HCT116 (cell line): Measurements from ENCODE around the gene NPC2. TPM values are rescaled to one million over a fixed set of nuclear protein-coding genes. Genes with fewer than 3 reads are reported as not detected.

Source experiments
- ATAC-seq: fragments of 200-7000 bp; cut with Tn5 transposase; 2 replicates; pipeline ENCODE4 v1.9.1; 2020; ENCODE audit warnings: mild to moderate bottlenecking, moderate library complexity
- BruUV-seq: library from RNA; stranded (reverse); fragments of 400-500 nt; replicated peaks from 2 replicates; lab custom pipeline; 2021; lab: Mats Ljungman, UMichigan
- CTCF ChIA-PET: fragments of 300-600 bp; sonication (Branson Sonifier 250); formaldehyde crosslinking; loops from one replicate; lab custom pipeline; 2021; ENCODE audit warnings: antibody characterized with exemption; lab: Charles Lee
- POLR2A ChIA-PET: fragments of 300-600, 350-600 bp; sonication (Branson Sonifier 250); formaldehyde crosslinking; loops from one replicate; lab custom pipeline; 2021; ENCODE audit warnings: antibody characterized with exemption; lab: Charles Lee
- RAD21 ChIA-PET, 2 experiments: fragments of 300-600 bp; sonication (Branson Sonifier 250); formaldehyde crosslinking; loops; one replicate each; lab custom pipeline; 2023; ENCODE audit warnings: low total read pairs in 2 of 2; ENCODE audit not compliant: uncharacterized antibody in 2 of 2, unreplicated experiment in 2 of 2, low non-redundant PET in 1 of 2; lab: Charles Lee
- DNase-seq: peaks from one replicate; pipeline ENCODE4 v3.0.0-alpha.2; 2010; ENCODE audit warnings: low read depth, low spot score
- H2AFZ ChIP-seq: fragments of 200-600 bp; shearing (Covaris generic), sonication (generic); 2 replicates; pipeline ENCODE4 v1.6.1; 2017; ENCODE audit warnings: low read depth, mixed run types, mixed read lengths, antibody characterized with exemption, low read length; ENCODE audit not compliant: poor library complexity, severe bottlenecking
- H3K27ac ChIP-seq: 2 replicates; pipeline ENCODE4 v1.5.1; 2012; ENCODE audit warnings: low read depth, low read length
- H3K27me3 ChIP-seq: fragments of 200-600 bp; sonication (generic); 2 replicates; pipeline ENCODE4 v1.6.1; 2016; ENCODE audit warnings: mixed run types, low read length, mixed read lengths; ENCODE audit not compliant: insufficient read depth
- H3K36me3 ChIP-seq, 2 experiments: fragments of 200-500 bp in 1 of 2; fragments of 200-600 bp in 1 of 2; sonication (Bioruptor generic) in 1 of 2; sonication (generic) in 1 of 2; 2 replicates each; pipeline versions ENCODE4 v1.5.1 to v1.6.1; 2014 to 2016; ENCODE audit warnings: low read length in 2 of 2, inconsistent platforms in 1 of 2, mixed read lengths in 1 of 2, mixed run types in 1 of 2; ENCODE audit not compliant: insufficient read depth in 2 of 2, control insufficient read depth in 1 of 2
- H3K4me1 ChIP-seq, 2 experiments: fragments of 200-600 bp in 1 of 2; sonication (generic) in 1 of 2; 2 replicates each; pipeline versions ENCODE4 v1.5.1 to v1.6.1; 2012 to 2017; ENCODE audit warnings: low read length in 2 of 2, inconsistent platforms in 1 of 2, mild to moderate bottlenecking in 1 of 2, mixed read lengths in 1 of 2, mixed run types in 1 of 2, moderate library complexity in 1 of 2; ENCODE audit not compliant: insufficient read depth in 2 of 2, control insufficient read depth in 1 of 2
- H3K4me2 ChIP-seq: fragments of 200-600 bp; sonication (generic); 2 replicates; pipeline ENCODE4 v1.6.1; 2017; ENCODE audit warnings: mixed run types, low read length, mixed read lengths
- H3K4me3 ChIP-seq, 2 experiments: fragments of 200-600 bp in 1 of 2; sonication (generic) in 1 of 2; replicated peaks in 1 of 2; 2 replicates each; pipeline ENCODE4 v1.5.1; 2011 to 2016; ENCODE audit warnings: low read length in 2 of 2, control low read depth in 1 of 2, low read depth in 1 of 2, mild to moderate bottlenecking in 1 of 2, mixed read lengths in 1 of 2, mixed run types in 1 of 2
- H3K79me2 ChIP-seq: fragments of 200-600 bp; sonication (generic); 2 replicates; pipeline ENCODE4 v1.6.1; 2017; ENCODE audit warnings: mild to moderate bottlenecking, mixed run types, low read length, moderate library complexity, mixed read lengths; ENCODE audit not compliant: insufficient read depth
- H3K9ac ChIP-seq: fragments of 200-600 bp; sonication (generic); 2 replicates; pipeline ENCODE4 v1.6.1; 2016; ENCODE audit warnings: low read length, mixed read lengths
- H3K9me2 ChIP-seq: fragments of 200-600 bp; sonication (generic), shearing (Covaris generic); 2 replicates; pipeline ENCODE4 v1.6.1; 2017; ENCODE audit warnings: mixed run types, mild to moderate bottlenecking, moderate library complexity; ENCODE audit not compliant: insufficient read depth
- H3K9me3 ChIP-seq, 2 experiments: fragments of 200-500 bp in 1 of 2; fragments of 200-600 bp in 1 of 2; sonication (Bioruptor generic) in 1 of 2; sonication (generic) in 1 of 2; 2 replicates each; pipeline ENCODE4 v1.6.1; 2014 to 2017; ENCODE audit warnings: low read length in 2 of 2, mixed read lengths in 2 of 2, inconsistent platforms in 1 of 2, low read depth in 1 of 2, mild to moderate bottlenecking in 1 of 2, mixed run types in 1 of 2, moderate library complexity in 1 of 2; ENCODE audit not compliant: control insufficient read depth in 1 of 2, insufficient read depth in 1 of 2
- H4K20me1 ChIP-seq: fragments of 200-600 bp; sonication (generic), shearing (Covaris generic); 2 replicates; pipeline ENCODE4 v1.6.1; 2017; ENCODE audit warnings: mixed run types, mild to moderate bottlenecking, moderate library complexity; ENCODE audit not compliant: insufficient read depth
- ATF3 ChIP-seq: IDR thresholded peaks from 2 replicates; pipeline ENCODE4 v1.6.1; 2012
- CEBPB ChIP-seq: IDR thresholded peaks from 2 replicates; pipeline ENCODE4 v1.6.1; 2012; ENCODE audit warnings: low read depth
- EGR1 ChIP-seq: IDR thresholded peaks from 2 replicates; pipeline ENCODE4 v1.6.1; 2012; ENCODE audit warnings: low read depth
- ELF1 ChIP-seq: IDR thresholded peaks from 2 replicates; pipeline ENCODE4 v1.6.1; 2012; ENCODE audit warnings: low read depth, borderline replicate concordance
- EZH2phosphoT487 ChIP-seq: fragments of 200-600 bp; IDR thresholded peaks from 2 replicates; pipeline ENCODE4 v1.6.1; 2018; ENCODE audit warnings: antibody characterized with exemption, borderline replicate concordance
- MAX ChIP-seq: IDR thresholded peaks from 2 replicates; pipeline ENCODE4 v1.6.1; 2012
- POLR2AphosphoS5 ChIP-seq: IDR thresholded peaks from 2 replicates; pipeline ENCODE4 v1.6.1; 2011; ENCODE audit warnings: mild to moderate bottlenecking, low read depth, low read length, moderate library complexity
- RAD21 ChIP-seq: IDR thresholded peaks from 2 replicates; pipeline ENCODE4 v1.6.1; 2012; ENCODE audit warnings: low read depth, mild to moderate bottlenecking
- SP1 ChIP-seq: IDR thresholded peaks from 2 replicates; pipeline ENCODE4 v1.6.1; 2012; ENCODE audit warnings: low read depth
- SRF ChIP-seq: IDR thresholded peaks from 2 replicates; pipeline ENCODE4 v1.6.1; 2012; ENCODE audit warnings: low read depth
- TCF7L2 ChIP-seq: IDR thresholded peaks from 2 replicates; pipeline ENCODE4 v1.7.0; 2011; ENCODE audit warnings: borderline replicate concordance, inconsistent platforms; ENCODE audit not compliant: insufficient read depth, insufficient read length; ENCODE audit errors: extremely low read depth
- intact Hi-C: fragments of 100-400 bp; cut with micrococcal nuclease; formaldehyde crosslinking; loops from 2 replicates; pipeline ENCODE4 v1.10.0; 2022
- total RNA-seq: library from RNA; stranded (reverse); gene quantifications from one replicate; pipeline ENCODE4 v1.2.1, GENCODE V29; 2021; ENCODE audit not compliant: unreplicated experiment

The NPC2 gene
- total RNA-seq, 1 experiment from 2014 or later, result 105 TPM

GRCh38 chr14:74500417-74501134 lies 7.5 kb upstream of the NPC2 start:
- Histone ChIP-seq H3K79me2 (no peaks in the 10 kb centered on the region), H4K20me1 (no peaks in the 10 kb centered on the region), H2AFZ (no peak overlapping the region), H3K4me3 (no peak overlapping the region), H3K36me3 (no peaks in the 10 kb centered on the region), H3K4me2 (no peak overlapping the region), H3K9me3 (no peaks in the 10 kb centered on the region), H3K4me1 (peaks cover 0 to 15% of the 10 kb centered on the region in 2 experiments; a peak in 2 of 4 replicates), H3K9me2 (no peaks in the 10 kb centered on the region), H3K27me3 (no peaks in the 10 kb centered on the region), H3K27ac (no peak overlapping the region), H3K9ac (no peak overlapping the region)
- ATAC-seq (peak; percentile 40), DNase-seq (no peak)
- RAD21 ChIA-PET, result no interaction called here
- no TSS peak for BruUV-seq
- intact Hi-C loops, result no loop called here
- POLR2A ChIA-PET, result no interaction called here
- CTCF ChIA-PET, result no interaction called here
- TF ChIP-seq CEBPB (no peak), SRF (no peak), ELF1 (no peak), ATF3 (no peak)

DNA sequence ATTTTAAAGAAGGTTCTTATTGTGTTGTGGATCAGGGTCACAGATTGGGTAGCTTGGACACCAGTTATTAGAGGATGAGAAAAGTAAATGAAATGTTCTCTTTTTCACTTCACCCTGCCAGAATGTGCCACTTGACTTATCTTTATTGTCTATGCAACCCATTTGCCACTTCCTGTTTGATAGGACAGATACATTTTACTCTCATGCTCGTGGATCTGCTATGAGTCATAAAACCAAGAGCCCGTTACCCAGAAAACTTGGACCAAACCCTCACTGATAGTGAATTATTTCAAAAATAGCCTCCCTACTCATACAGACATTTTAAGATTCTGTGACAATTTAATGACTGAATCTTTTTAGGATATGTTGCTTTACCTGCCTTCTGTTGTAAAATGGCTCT lies 2.3 kb upstream of the NPC2 start:
- intact Hi-C loops, result no loop called here
- no peak overlapping the region for H3K27ac ChIP-seq
- CTCF ChIA-PET, result interaction anchor here (0.6 kb wide), 1 partner anchor 10 kb away, joined by 3 read pairs; no protein-coding TSS in a partner anchor
- peak overlapping the region; percentile 96; the same call in 1 of the 2 replicates for H3K4me2 ChIP-seq
- H3K9ac ChIP-seq, result no peak overlapping the region
- no peaks in the 10 kb centered on the region for H3K9me3 ChIP-seq
- no peaks in the 10 kb centered on the region for H3K27me3 ChIP-seq
- H3K4me3 ChIP-seq, result no peak overlapping the region
- H4K20me1 ChIP-seq, result no peaks in the 10 kb centered on the region
- H3K4me1 ChIP-seq, result peaks cover 23 to 33% of the 10 kb centered on the region in 2 experiments
- RAD21 ChIA-PET, result no interaction called here
- no TSS peak for BruUV-seq
- POLR2A ChIA-PET, result no interaction called here
- no peak for TF ChIP-seq ELF1
- TF ChIP-seq SP1, result no peak
- no peak for TF ChIP-seq MAX
- TF ChIP-seq EZH2phosphoT487, result no peak
- TF ChIP-seq EGR1, result no peak
- TF ChIP-seq RAD21, result no peak
- no peak for TF ChIP-seq TCF7L2
- no peak for TF ChIP-seq SRF
- no peak for TF ChIP-seq CEBPB
- TF ChIP-seq POLR2AphosphoS5, result no peak
- peaks cover 9% of the 10 kb centered on the region for H3K79me2 ChIP-seq
- H2AFZ ChIP-seq, result no peak overlapping the region
- no peaks in the 10 kb centered on the region for H3K9me2 ChIP-seq
- no peak for ATAC-seq
- DNase-seq, result no peak
- no peaks in the 10 kb centered on the region for H3K36me3 ChIP-seq
